Stimulated activated naive CD8-positive, alpha-beta T cell treated with anti-CD3 and anti-CD28 coated beads, Interleukin-15, Interleukin-2, amounts not matched to agents 100 ng/mL and 50 ng/mL, for 24 hours (primary cell): ENCODE measurements around the gene MYG1.

Source experiments
- H3K27ac Mint-ChIP-seq: one replicate; pipeline ENCODE4 v1.8.0; 2021; ENCODE audit warnings: mild to moderate bottlenecking, mixed read lengths
- H3K27me3 Mint-ChIP-seq: one replicate; pipeline ENCODE4 v1.8.0; 2021; ENCODE audit warnings: mixed read lengths
- H3K36me3 Mint-ChIP-seq: one replicate; pipeline ENCODE4 v1.8.0; 2021; ENCODE audit warnings: low read depth, mixed read lengths
- H3K4me1 Mint-ChIP-seq: one replicate; pipeline ENCODE4 v1.8.0; 2021; ENCODE audit warnings: low read depth, mixed read lengths
- H3K4me3 Mint-ChIP-seq: one replicate; pipeline ENCODE4 v1.8.0; 2021; ENCODE audit warnings: mild to moderate bottlenecking, mixed read lengths
- H3K9me3 Mint-ChIP-seq: one replicate; pipeline ENCODE4 v1.8.0; 2021; ENCODE audit warnings: mixed read lengths

MYG1 gene

GRCh38 chr12:53352331-53353256 is 53.1 kb downstream of the MYG1 start:
- H3K36me3 Mint-ChIP-seq, result no peaks in the 10 kb centered on the region
- H3K27ac Mint-ChIP-seq, result peak overlapping the region; percentile 43
- H3K4me3 Mint-ChIP-seq, result no peak overlapping the region
- peaks cover 12% of the 10 kb centered on the region for H3K4me1 Mint-ChIP-seq
- no peaks in the 10 kb centered on the region for H3K9me3 Mint-ChIP-seq
- no peaks in the 10 kb centered on the region for H3K27me3 Mint-ChIP-seq

GRCh38 chr12:53353257-53353655 is 53.8 kb downstream of the MYG1 start:
- H3K27me3 Mint-ChIP-seq, result no peaks in the 10 kb centered on the region
- peaks cover 12% of the 10 kb centered on the region for H3K4me1 Mint-ChIP-seq
- H3K9me3 Mint-ChIP-seq, result no peaks in the 10 kb centered on the region
- no peaks in the 10 kb centered on the region for H3K36me3 Mint-ChIP-seq
- H3K27ac Mint-ChIP-seq, result no peak overlapping the region
- no peak overlapping the region for H3K4me3 Mint-ChIP-seq

GRCh38 chr12:53355121-53355520 is 55.6 kb downstream of the MYG1 start:
- no peaks in the 10 kb centered on the region for H3K27me3 Mint-ChIP-seq
- no peak overlapping the region for H3K4me3 Mint-ChIP-seq
- no peaks in the 10 kb centered on the region for H3K9me3 Mint-ChIP-seq
- peaks cover 12% of the 10 kb centered on the region for H3K4me1 Mint-ChIP-seq
- H3K27ac Mint-ChIP-seq, result no peak overlapping the region
- H3K36me3 Mint-ChIP-seq, result no peaks in the 10 kb centered on the region
